Hematopoietic multipotent progenitor cell treated with erythropoietin and hydrocortisone succinate and interleukin-3 and kit ligand, for 4 days (in vitro differentiated cells): Measurements from ENCODE around the gene NPHS1.
"Not testable (repeated sequence)": the region's sequence is repeated elsewhere in the genome, so short reads cannot be mapped to it uniquely, and the experiment has no call there.

ENCODE experiments used
- DNase-seq: peaks from one replicate; pipeline ENCODE4 v3.0.0-alpha.2; 2015

NPHS1 gene

GRCh38 chr19:35811317-35812219 lies 40.7 kb downstream of the NPHS1 start:
- no peak for DNase-seq

DNA sequence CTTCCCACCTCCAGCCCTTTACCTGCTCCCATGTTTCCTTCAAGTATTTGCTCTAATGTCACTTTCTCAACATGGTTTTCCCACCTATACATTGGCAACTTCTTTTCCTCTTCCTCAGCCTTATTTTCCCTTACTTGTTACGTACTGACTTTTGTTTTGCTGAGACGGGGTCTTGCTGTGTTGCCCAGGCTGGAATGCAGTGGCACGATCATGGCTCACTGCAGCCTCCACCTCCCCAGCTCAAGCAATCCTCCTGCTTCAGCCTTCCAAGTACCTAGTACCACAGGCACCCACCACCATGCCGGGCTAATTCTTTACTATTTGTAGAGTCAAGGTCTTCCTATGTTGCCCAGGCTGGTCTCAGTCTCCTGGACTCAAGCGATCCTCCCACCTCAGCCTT lies 44.7 kb downstream of the NPHS1 start:
- DNase-seq = no peak

GRCh38 chr19:35806597-35806996 lies 45.7 kb downstream of the NPHS1 start:
- no peak for DNase-seq

GRCh38 chr19:35805526-35806102 lies 46.7 kb downstream of the NPHS1 start:
- no peak for DNase-seq

GRCh38 chr19:35801828-35802227 lies 50.5 kb downstream of the NPHS1 start:
- DNase-seq = no peak

GRCh38 chr19:35797663-35798062 lies 54.6 kb downstream of the NPHS1 start:
- DNase-seq = peak; percentile 60

GRCh38 chr19:35796645-35797542 lies 55.4 kb downstream of the NPHS1 start:
- no peak for DNase-seq

DNA sequence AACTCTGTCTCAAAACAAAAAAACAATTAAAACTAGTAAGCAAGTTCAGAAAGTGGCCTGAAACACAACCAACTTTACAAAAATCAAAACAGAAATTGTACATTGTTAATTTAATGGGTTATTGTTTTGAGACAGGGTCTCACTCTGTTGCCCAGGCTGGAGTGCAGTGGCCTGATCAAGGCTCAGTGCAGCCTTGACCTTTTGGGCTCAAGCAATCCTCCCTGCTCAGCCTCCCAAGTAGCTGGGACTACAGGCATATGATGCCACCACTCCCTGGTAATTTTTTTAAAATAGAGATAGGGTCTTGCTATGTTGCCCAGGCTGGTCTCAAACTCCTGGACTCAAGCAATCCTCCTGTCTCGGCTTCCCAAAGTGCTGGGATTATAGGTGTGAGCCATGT lies 56.7 kb downstream of the NPHS1 start:
- DNase-seq = not testable (repeated sequence)

GRCh38 chr19:35793381-35794165 lies 58.7 kb downstream of the NPHS1 start:
- DNase-seq = no peak

- no peak for DNase-seq
Measured at GRCh38 chr19:35792888-35793287, 59.4 kb downstream of the NPHS1 start.

DNA sequence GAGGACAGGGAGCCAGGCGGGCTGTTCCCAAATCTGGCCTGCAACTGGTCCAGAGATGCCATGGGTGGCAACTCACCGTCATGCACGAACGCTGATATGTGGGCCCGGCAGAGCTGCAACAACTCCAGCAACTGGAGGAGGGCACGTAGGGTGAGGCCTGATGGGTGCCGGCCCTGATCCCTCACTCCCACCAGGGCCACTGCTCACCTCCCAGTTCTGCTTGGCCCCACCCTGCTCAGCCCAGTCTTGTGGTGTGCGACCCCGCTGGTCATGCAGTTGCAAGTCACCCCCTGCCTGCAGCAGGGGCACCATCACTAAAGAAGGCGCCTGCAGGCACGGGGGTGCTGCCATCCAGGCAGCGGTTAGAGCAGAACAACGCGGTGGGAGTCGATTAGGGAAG lies 60.0 kb downstream of the NPHS1 start:
- no peak for DNase-seq

DNA sequence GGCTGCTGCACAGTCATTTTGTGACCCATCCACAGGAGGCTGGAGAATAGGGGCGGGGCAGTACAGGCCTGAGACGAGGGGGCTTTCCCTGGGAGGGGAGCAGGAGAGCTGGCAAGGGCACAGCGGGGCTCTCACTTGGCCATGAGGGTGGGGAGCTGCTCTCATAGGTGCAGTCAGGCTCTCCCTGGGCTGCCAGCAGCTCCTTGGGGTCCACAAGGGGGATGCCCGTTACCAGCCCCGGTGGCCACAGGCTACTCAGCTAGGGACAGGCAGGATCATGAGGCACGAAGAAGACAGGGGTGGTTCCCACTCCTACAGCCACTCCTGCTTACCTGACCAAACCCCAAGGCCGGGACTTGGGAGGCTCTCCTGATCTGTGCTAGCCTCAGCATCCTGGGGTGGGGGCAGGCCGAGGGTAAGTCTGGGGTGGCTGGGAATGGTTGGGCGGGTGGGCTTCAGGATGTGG lies 60.5 kb downstream of the NPHS1 start:
- no peak for DNase-seq

DNA sequence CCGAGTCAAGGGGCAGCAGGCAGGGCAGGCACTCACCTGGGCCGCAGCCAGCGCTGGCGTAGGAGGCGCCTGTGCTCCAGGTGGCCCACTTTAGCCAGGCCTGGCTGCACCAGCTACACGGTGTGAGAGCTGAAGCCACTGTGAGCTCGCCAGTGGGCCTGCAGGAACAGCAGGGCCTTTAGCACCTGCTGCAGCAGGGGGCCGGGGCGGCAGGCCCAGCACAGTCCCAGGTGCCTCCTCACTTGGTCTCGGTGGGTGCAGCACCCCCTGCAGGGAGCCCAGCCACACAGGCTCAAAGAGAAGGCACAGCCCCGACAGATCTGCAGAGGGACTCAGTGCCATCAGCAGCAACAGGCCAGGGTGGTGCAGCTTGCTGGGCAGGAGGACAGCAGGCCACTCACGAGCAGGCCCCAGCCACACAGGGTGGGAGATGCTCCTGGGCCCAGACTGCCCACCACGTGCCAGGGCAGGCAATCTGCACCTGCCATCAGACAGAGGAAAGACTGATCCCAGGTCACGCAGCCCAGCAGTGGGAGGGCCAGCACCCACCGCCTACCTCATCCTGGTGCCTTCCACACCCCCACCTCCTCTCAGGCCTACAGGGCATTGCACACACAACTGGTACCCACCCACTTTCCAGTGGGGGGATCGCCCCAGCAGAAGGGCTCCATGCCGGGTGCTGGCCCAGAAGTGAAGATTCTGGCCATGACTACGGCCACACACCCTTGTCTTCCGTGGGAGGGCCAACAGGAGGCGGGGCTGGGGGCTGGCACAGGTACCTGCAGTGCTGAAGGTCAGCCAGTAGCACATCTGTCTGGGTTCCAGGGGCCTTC lies 61.1 kb downstream of the NPHS1 start:
- DNase-seq = peak; percentile 25

DNA sequence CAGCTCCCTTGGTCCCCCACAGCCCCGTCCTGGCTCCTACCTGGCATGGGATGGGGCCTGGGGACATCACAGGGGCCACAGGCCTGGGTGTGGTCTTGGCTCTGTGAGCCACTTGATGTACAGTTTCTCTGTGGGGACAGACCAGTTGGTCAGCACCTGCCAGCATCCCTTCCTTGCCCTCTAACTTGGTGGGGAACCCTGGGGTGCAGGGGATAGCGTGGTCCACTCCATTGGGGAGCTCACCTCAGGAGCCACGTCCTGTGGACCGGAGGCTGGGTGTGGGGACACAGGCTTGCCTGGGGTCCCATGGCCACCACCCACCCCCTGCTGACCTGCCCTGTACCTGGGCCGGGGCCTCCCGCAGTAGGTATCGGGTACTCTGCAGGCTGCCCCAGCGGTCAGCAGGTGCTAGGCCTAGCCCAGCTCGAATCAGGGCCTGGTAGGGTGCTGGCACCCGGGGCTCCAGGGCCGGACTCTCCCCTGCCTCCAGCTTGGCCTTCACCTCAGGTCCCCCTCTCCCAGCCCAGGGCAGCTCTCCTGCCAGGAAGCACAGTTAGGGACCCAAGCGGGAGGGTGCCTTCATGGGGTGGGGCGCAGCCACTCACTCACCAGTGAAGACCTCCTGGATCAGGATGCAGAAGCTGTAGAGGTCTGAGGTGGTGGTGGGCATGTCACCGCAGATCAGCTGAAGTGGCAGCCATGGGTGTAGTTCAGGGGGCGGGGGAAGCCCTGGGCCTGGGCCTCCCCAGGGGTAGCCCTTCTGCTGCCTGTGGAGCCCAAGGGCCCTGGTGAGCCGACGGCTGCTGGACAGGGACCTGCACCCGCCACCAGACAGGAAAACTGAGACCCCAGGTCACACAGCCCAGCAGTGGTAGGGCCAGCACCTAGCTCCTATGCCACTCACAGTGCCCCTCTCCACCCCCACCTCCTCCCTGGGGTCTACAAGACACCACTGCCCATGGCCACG lies 62.0 kb downstream of the NPHS1 start:
- no peak for DNase-seq

- DNase-seq = no peak
Measured at GRCh38 chr19:35789195-35789977, 62.9 kb downstream of the NPHS1 start.

- DNase-seq = no peak
Measured at GRCh38 chr19:35788205-35788960, 63.9 kb downstream of the NPHS1 start.

- no peak for DNase-seq
Measured at GRCh38 chr19:35787227-35787799, 65.0 kb downstream of the NPHS1 start.
